ENCODE results near the gene RPP25L. TPM values are rescaled to one million over a fixed set of nuclear protein-coding genes. Genes with fewer than 3 reads are reported as not detected.

RPP25L gene, protein sequence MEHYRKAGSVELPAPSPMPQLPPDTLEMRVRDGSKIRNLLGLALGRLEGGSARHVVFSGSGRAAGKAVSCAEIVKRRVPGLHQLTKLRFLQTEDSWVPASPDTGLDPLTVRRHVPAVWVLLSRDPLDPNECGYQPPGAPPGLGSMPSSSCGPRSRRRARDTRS
- 13.0 and 19.0 TPM in 2 replicates for total RNA-seq

DNA sequence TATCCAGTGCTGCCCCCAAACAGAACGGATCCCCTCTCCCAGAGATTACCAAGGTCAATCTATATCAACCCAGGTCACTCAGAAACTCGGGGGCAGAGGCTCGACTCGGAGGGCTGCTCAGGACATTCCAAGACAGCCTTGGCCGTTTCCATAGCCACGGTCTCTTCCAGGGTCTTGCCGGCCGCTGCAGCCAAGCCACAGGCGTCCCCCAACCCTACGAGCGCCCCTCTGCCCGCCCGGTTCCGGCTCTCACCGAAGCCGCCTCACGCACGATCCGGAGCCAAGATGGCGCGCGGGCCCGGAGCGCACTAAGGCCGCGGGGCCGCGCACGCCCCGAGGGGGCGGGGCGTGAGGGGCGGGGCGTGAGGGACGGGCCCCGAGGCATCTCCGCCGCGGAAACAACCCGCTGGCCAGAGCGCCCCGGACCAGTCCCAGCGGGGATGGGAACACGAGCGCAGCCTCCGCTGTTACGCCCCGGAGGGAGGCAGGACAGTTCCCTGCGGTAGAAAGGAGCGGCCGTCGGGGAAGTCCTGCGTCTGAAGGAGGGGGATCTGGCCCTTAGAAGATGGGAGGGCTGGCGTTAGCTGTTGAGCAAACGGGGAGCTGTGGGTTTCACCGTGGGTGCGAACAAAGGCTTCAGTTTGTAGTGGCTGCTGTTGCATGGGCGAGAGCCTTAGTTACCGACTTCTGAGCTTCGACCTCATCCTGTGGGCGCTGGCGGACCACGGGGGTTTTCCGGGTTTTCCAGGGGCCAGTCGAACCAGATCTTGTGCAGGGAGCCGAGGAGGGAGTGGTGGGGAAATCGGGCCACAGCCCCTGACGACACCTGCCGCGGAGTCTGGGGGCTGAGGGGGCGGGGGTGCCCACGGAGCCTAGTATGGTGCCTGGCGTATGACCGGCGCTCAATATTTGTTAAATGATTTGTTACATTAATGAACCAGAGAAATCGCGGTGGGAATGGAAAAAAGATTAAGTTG is at the start of gene RPP25L:
TSS of gene RPP25L (minus strand) at position 287 of the 977 bp plus-strand sequence. CDS start 801 bp downstream, outside the sequence.

DNA sequence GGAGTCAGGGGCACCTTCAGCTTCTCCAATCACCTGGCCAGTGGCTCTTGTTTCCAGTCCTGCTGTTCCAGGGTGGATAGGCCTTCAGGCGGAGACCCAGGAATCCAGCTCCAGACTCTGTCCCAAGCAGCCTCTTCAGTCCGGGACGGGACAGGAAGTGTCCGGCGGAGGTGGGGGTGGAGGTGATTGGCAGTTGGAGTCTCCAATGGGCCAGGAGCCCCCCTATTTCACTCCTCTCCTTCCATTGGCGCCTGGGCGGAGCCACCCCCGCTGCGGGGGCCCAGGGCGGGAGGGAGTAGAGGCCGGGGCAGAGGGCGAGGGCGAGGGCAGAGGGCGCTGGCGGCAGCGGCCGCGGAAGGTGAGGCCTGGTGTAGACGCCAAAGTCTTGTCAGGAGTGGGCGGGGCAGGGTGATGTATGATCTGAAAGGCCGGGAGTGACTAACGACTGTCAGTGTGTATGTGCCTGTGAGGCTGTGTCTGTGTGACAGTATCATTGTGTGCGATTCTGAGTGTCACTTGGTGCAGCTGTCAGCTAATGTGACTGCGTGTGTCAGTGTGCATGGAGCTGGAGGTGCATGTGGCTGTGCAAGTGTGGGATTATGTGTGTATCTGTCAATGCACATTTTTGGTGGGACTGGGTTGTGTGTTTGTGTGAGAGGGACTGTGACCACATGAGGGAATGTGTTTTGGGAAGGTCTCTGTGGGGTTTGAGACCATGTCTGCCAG is 40.1 kb upstream of the RPP25L start, which contains the start of gene IL11RA:
TSS of gene IL11RA (plus strand) at position 310 of the 726 bp plus-strand sequence. CDS start 3,033 bp downstream, outside the sequence.

DNA sequence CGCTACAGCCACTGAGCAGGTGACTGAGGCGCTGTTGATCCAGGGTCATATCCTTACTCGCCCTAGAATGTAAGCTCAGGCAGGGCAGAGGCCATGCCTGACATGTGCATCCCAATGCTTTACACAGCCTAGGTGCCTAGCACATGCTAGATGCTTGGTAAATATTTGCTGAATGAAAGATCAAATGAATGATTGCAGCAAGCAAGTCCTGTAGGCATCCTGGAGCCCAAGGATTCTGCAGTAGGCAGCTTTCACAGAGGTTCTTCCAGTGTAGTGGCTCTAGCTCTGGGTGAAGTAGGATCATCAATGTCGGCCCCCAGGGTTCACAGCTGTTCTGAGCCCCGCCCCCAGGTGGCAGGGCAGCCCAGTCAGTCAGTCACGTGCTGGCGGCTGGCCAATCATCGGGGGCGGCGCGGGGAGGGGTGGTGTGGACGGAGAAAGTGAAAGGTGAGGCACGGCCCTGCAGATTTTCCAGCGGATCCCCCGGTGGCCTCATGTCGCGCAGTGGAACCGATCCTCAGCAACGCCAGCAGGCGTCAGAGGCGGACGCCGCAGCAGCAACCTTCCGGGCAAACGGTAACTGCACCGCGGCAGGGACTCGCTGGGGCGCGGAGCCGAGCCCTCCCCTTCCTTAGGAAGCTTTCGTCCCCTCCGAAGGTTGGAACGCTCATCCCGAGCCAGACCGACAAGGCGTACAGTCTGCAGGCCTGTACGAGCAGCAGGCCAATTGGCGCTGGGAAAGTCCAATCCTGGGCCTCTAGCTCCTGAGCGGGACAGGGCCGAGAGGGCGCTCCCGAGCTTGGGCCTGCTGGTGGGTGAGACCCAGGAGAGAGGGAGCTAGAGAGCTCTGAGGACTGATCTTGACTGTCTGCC is 34.5 kb upstream of the RPP25L start, which contains the start of gene GALT:
TSS of gene GALT (plus strand) at position 465 of the 873 bp plus-strand sequence. CDS start at position 495, 30 bp downstream.

DNA sequence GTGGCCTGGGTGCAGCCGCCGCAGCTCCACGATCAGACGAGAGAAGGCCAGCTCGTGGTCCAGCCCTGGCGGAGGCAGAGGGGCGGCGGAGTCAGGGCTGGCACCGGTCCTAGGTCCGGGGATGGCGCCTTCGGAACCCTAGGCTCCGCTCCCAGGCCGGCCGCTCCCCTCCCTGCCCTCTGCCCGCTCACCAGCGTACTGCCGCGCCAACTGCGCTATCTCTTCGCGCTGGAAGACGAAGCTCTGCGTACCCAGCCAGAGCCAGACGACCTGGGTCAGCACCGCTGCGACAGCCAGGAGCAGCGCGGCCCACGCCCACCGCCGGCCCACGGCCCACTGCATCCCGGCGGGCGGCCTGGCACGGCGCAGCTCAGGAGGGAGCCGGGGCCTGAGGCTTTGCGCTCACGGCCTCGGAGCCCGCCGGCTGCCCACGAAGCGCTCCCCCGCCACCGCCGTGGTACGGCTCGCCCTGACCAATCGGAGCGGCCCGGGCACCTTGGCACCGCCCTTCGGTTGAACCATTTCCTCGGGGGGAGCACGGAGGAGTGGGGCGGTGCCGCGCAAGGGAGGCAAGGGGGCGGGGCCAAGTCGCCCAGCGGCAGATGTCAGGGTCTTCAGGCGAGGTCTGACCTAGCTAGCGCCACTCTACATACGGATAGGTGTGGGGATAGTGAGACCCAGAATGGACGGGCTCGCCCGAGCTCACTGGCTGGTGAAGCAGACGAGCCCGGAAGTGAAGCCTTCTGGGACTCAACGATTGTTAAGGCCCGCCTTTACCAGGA is 25.6 kb upstream of the RPP25L start, which contains the start of gene SIGMAR1:
TSS of gene SIGMAR1 (minus strand) at position 432 of the 782 bp plus-strand sequence. CDS start at position 342, 90 bp downstream.

DNA sequence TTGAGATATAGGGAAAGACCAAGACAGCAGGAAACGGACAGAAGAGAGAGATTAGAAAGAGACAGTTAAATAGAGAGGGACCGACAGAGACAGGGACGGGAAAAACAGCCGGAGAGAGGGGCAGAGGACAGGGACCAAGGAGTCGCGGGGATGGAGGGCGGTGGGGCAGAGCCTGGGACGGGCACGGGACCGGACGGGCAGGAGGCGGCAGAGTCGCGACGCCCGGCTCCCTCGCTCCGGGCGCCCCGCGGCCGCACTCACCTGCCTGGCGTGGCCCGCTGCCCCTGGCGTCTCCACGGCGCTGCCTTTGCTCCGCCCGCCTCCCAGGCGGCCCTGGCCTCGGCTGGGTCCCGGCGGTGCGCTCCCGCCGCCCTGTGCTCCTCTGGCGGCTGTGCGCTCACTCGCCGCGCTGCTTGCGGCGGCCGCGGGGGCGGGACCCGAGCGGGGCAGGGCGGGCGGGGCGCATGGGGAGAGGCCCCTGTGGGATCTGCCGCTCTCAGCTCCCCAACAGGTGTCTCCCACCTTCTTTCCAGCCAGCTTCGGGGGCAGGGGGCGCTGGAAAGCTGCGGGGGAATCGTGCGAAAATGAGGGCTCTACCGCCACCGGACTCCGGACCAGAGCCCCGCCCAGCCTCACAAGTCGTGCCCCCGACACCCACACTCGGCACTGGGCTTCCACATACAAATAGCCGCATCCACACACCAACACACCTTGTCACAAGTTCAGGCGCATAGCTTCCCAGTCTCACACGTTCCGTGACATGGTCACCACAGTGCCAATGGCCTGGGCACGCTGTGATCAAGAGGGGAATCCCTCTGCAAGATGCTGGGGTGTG is 17.0 kb upstream of the RPP25L start, which contains the start of gene ARID3C:
TSS of gene ARID3C (minus strand) at position 411 of the 835 bp plus-strand sequence. CDS start 1,052 bp downstream, outside the sequence.

DNA sequence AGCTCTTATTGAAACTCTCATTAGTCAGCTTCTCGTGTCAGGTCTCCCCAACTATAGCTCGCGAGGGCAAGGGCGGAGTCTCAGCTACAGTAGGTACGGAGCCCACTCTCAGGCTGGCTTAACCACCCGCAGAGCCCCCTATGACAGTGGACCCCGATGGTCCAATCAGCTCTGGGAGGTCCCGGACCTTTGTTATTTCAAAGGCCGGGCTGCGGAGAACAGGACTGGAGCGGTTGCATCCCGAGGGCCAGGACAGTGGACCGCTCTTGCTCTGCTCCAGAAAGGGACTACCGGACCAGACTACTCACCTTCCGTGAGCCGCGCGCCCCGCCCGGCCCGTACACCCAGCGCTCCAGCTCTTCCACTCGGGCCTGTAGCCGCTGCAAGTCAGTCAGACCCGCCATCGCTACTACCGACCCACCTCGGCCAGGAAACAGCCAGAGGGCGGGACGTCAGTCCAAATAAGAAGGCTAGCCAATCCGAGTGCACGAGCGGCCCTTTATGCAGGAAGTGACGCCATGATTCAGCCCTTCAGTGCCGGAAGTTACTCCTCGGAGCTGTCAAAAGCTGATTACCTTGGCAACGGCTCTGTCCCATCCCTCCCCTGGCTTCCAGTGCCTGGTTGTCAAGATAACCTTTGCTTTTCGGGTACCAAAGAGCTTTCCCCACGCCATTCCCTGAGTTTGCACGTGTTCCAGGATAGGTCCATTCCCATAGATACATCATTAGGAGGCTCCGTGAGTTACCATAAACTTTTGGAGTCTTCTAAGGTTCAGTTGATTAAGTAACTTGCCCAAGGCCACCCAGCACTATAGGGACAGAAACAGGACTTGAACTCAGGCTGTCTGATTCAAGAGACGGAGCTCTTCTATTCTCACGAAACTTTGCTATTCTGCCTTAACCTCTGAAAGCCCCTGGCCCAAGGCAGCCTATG is 8.4 kb upstream of the RPP25L start, which contains the start of gene DCTN3:
TSS of gene DCTN3 (minus strand) at position 435 of the 934 bp plus-strand sequence. CDS start at position 404, 31 bp downstream.

DNA sequence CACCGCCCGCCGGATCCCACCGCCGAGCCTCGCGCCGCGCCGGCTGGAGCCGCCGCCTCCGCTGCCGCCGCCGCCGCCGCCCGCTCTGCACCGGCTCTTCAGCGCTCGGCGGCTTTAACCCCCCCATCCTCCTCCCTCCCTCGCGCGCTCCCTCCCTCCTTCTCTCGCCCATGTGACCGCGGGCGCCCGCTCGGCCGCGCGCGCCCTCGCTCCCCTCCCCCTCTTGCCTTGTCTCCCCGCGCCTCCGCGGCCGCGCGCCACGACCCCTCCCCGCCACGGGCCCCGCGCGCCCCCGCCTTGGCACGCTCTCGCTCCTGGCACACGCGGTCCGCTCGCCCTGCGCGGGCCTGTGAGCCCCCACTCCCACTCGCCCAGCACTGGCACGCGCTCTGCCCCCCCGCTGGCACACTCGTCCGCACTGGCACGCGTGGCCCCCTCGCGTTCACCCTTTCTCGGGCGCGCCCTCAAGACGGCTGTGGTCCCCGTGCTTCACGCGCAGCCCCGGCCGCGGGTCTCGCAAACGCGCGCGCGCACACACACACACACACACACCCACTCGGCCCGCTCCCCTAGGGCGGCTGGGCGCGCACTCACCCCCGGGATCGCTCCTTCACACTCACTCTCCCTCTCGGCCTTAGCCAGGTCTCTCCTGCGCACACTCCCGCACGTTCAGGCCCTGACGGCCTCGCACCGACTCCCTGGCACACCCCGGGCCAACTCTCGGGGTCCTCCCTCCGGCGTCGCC is 22.1 kb downstream of the RPP25L start, which contains the start of gene CNTFR:
TSS of gene CNTFR (minus strand) at position 89 of the 745 bp plus-strand sequence. CDS start 20,743 bp downstream, outside the sequence.

Other genes with a start within 250 kb of the RPP25L start
- gene MYORG, start 235.2 kb downstream of the RPP25L start, total RNA-seq, result 0.89 and 1.6 TPM in 2 replicates
- 11.6 and 20.6 TPM in 2 replicates for gene FAM219A, start 153.5 kb downstream of the RPP25L start, total RNA-seq
- not detected in 2 replicates for gene DNAI1, start 153.3 kb downstream of the RPP25L start, total RNA-seq
- gene ENHO, start 89.1 kb downstream of the RPP25L start, total RNA-seq, result not detected in 2 replicates
- gene CNTFR, start 22.4 kb downstream of the RPP25L start, total RNA-seq, result not detected in 2 replicates
- 71.5 and 74.2 TPM in 2 replicates for gene DCTN3, start 8.4 kb upstream of the RPP25L start, total RNA-seq
- gene ARID3C, start 17.0 kb upstream of the RPP25L start, total RNA-seq, result 0.18 TPM in 1 of 2 replicates, not detected in the other
- gene SIGMAR1, start 25.7 kb upstream of the RPP25L start, total RNA-seq, result 84.9 and 103 TPM in 2 replicates
- 19.7 and 30.9 TPM in 2 replicates for gene GALT, start 34.6 kb upstream of the RPP25L start, total RNA-seq
- 9.0 and 27.0 TPM in 2 replicates for gene IL11RA, start 40.1 kb upstream of the RPP25L start, total RNA-seq
- gene CCL27, start 50.6 kb upstream of the RPP25L start, total RNA-seq, result 0.14 and 0.59 TPM in 2 replicates
- gene CCL19, start 79.2 kb upstream of the RPP25L start, total RNA-seq, result not detected in 2 replicates
- not detected in 2 replicates for gene CCL21, start 98.0 kb upstream of the RPP25L start, total RNA-seq

Data from smooth muscle cell of the umbilical artery (primary cell).